Measurements from ENCODE around the gene SF3B3.

GRCh38 chr16:70601576-70602575 is 78.3 kb downstream of the SF3B3 start:
- TF ChIP-seq CTCF (IDR thresholded peaks at IDR 0.05) (no peak), EP300 (IDR thresholded peaks at IDR 0.05) (no peak)
